K562 (cell line): Measurements from ENCODE around the gene CNBD2. TPM values are rescaled to one million over a fixed set of nuclear protein-coding genes. Genes with fewer than 3 reads are reported as not detected.

Experiments
- ATAC-seq: fragments of 200-7000 bp; cut with Tn5 transposase; 3 replicates; pipeline ENCODE4 v1.9.1; 2020; ENCODE audit warnings: moderate library complexity
- BruUV-seq: library from RNA; stranded (reverse); fragments of 400-500 nt; replicated peaks from 2 replicates; lab custom pipeline; 2021; lab: Mats Ljungman, UMichigan
- CTCF ChIA-PET: fragments of 300-600 bp; formaldehyde crosslinking; extraction: SDS; loops from one replicate; lab custom pipeline; 2021; ENCODE audit warnings: low intra/inter-chr PET ratio; lab: Yijun Ruan, JAX
- POLR2A ChIA-PET: fragments of 300-600, 350-650 bp; sonication (Branson Sonifier 250); formaldehyde crosslinking; extraction: SDS; loops from one replicate; lab custom pipeline; 2021; ENCODE audit warnings: antibody characterized with exemption, inconsistent platforms; lab: Yijun Ruan, JAX
- DNase-seq, 4 experiments: peaks; one replicate each; pipeline versions ENCODE4 v3.0.0 to v3.0.0-alpha.2; 2011 to 2018; ENCODE audit warnings: low spot score in 3 of 4, mixed read lengths in 3 of 4; ENCODE audit errors: extremely low read depth in 1 of 4
- FAIRE-seq: peaks from 2 replicates; lab custom pipeline; 2011; peaks lifted over from hg19 to GRCh38; lab: Jason Lieb, UNC
- H2AFZ ChIP-seq: 2 replicates; pipeline ENCODE4 v1.6.0; 2011; ENCODE audit warnings: low read depth, low read length, control low read depth, inconsistent platforms
- H3K27ac ChIP-seq: fragments of 200-600 bp; 3 replicates; pipeline ENCODE4 v1.8.0; 2011; ENCODE audit warnings: low read depth, mild to moderate bottlenecking, control low read depth, inconsistent platforms, low read length, moderate library complexity, mixed read lengths; ENCODE audit errors: extremely low read depth
- H3K27me3 ChIP-seq, 2 experiments: fragments of 300-600 bp in 1 of 2; 2 replicates in 1 of 2; 3 replicates in 1 of 2; pipeline versions ENCODE4 v1.6.0 to v1.8.0; 2011; ENCODE audit warnings: inconsistent platforms in 2 of 2, low read length in 2 of 2, mild to moderate bottlenecking in 1 of 2, mixed read lengths in 1 of 2, moderate library complexity in 1 of 2; ENCODE audit not compliant: control insufficient read depth in 2 of 2, insufficient read depth in 2 of 2
- H3K36me3 ChIP-seq: fragments of 300-600 bp; 3 replicates; pipeline ENCODE4 v1.8.0; 2011; ENCODE audit warnings: mild to moderate bottlenecking, low read length, inconsistent platforms; ENCODE audit not compliant: control insufficient read depth, insufficient read depth
- H3K4me1 ChIP-seq, 2 experiments: fragments of 200-600 bp in 1 of 2; replicated peaks in 1 of 2; 2 replicates in 1 of 2; 3 replicates in 1 of 2; pipeline versions ENCODE4 v1.5.1 to v1.8.0; 2011; ENCODE audit warnings: inconsistent platforms in 2 of 2, low read length in 2 of 2, mild to moderate bottlenecking in 1 of 2, mixed read lengths in 1 of 2, moderate library complexity in 1 of 2; ENCODE audit not compliant: control insufficient read depth in 2 of 2, insufficient read depth in 2 of 2
- H3K4me2 ChIP-seq: 2 replicates; pipeline ENCODE4 v1.6.1; 2011; ENCODE audit warnings: low read length, control low read depth, inconsistent platforms, mixed read lengths; ENCODE audit not compliant: insufficient read depth
- H3K4me3 ChIP-seq: fragments of 200-600 bp; sonication (generic), shearing (Covaris generic); 2 replicates; pipeline ENCODE4 v1.5.1; 2016; ENCODE audit warnings: control low read depth, inconsistent platforms
- H3K79me2 ChIP-seq: fragments of 200-600 bp; 3 replicates; pipeline ENCODE4 v1.8.0; 2011; ENCODE audit warnings: low read length, inconsistent platforms; ENCODE audit not compliant: control insufficient read depth, insufficient read depth
- H3K9ac ChIP-seq, 2 experiments: 2 replicates each; pipeline versions ENCODE4 v1.6.0 to v1.6.1; 2011; ENCODE audit warnings: low read depth in 2 of 2, low read length in 2 of 2, control low read depth in 1 of 2, inconsistent platforms in 1 of 2, mild to moderate bottlenecking in 1 of 2, mixed read lengths in 1 of 2; ENCODE audit not compliant: insufficient read depth in 1 of 2
- H3K9me1 ChIP-seq: one replicate; pipeline ENCODE4 v1.6.0; 2011; ENCODE audit warnings: inconsistent platforms, mild to moderate bottlenecking, low read length, moderate library complexity; ENCODE audit not compliant: control insufficient read depth, insufficient read depth
- H3K9me3 ChIP-seq: replicated peaks from 2 replicates; pipeline ENCODE4 v1.5.1; 2011; ENCODE audit warnings: low read depth, low read length, inconsistent platforms; ENCODE audit not compliant: control insufficient read depth, insufficient read depth
- H4K20me1 ChIP-seq: replicated peaks from 2 replicates; pipeline ENCODE4 v1.6.1; 2011; ENCODE audit warnings: low read length, inconsistent platforms, mixed read lengths; ENCODE audit not compliant: control insufficient read depth, insufficient read depth
- CBX5 ChIP-seq: IDR thresholded peaks from 2 replicates; pipeline ENCODE4 v1.6.1; 2014; ENCODE audit warnings: low read depth, borderline replicate concordance
- CHD4 ChIP-seq: fragments of 200-600 bp; sonication (generic); IDR thresholded peaks from 3 replicates; pipeline ENCODE4 v1.6.1; 2012; ENCODE audit warnings: low read depth, mild to moderate bottlenecking, mixed read lengths, low read length, inconsistent platforms; ENCODE audit not compliant: insufficient read depth, insufficient replicate concordance, poor library complexity, severe bottlenecking
- DLX4 ChIP-seq: fragments of 250-450 bp; sonication (Bioruptor Pico); IDR thresholded peaks from 2 replicates; pipeline ENCODE4 v1.6.1; 2021; ENCODE audit warnings: mild to moderate bottlenecking
- PBX2 ChIP-seq, 2 experiments: IDR thresholded peaks in 1 of 2; conservative IDR thresholded peaks in 1 of 2; 2 replicates each; pipeline ENCODE4 v1.6.1; 2016; ENCODE audit warnings: low read depth in 2 of 2, mild to moderate bottlenecking in 1 of 2, missing compliant biosample characterization in 1 of 2, missing genetic modification characterization in 1 of 2, moderate library complexity in 1 of 2
- SRSF3 ChIP-seq: fragments of 200-400 bp; formaldehyde crosslinking; IDR thresholded peaks from 2 replicates; pipeline ENCODE4 v1.6.1; 2016; ENCODE audit warnings: mild to moderate bottlenecking, low read length, moderate library complexity; ENCODE audit not compliant: insufficient read depth
- ZNF311 ChIP-seq: fragments of 250-450 bp; sonication (Bioruptor Pico); IDR thresholded peaks from 2 replicates; pipeline ENCODE4 v1.4.0; 2020; ENCODE audit warnings: mild to moderate bottlenecking, moderate library complexity
- ZNF778 ChIP-seq: fragments of 450-650 bp; formaldehyde crosslinking; IDR thresholded peaks from 2 replicates; pipeline ENCODE4 v1.4.0; 2020; ENCODE audit warnings: mild to moderate bottlenecking, moderate library complexity
- WGBS: fragments of 100-300 bp; shearing (Covaris generic); methylation state at CpG from one replicate; pipeline ENCODE4 v1.1.6; 2016; ENCODE audit warnings: low coverage, mixed read lengths; ENCODE audit not compliant: insufficient coverage; ENCODE audit errors: missing lambda C conversion rate; 5-methylcytosine and 5-hydroxymethylcytosine counted together
- in situ Hi-C: fragments of 300-500 bp; cut with MboI; formaldehyde crosslinking; loops from 4 replicates; pipeline ENCODE4 v1.15.0; 2018; ENCODE audit warnings: inconsistent platforms, mixed read lengths
- intact Hi-C: fragments of 100-400 bp; cut with micrococcal nuclease; formaldehyde crosslinking; loops from 2 replicates; pipeline ENCODE4 v1.14.2; 2022
- polyA plus RNA-seq, 8 experiments: library from polyadenylated mRNA; depleted of rRNA in 4 of 8; stranded (reverse) in 5 of 8; unstranded in 3 of 8; fragments of >200 nt; fragmentation: Nextera tagmentation in 2 of 8; fragmentation: Illumina TruSeq in 1 of 8; extraction: Ambion mirVana in 2 of 8; extraction: Trizol in 1 of 8; gene quantifications; 2 replicates each; pipeline versions ENCODE4 v1.2.1 to v1.2.3, GENCODE V29; 2011 to 2014; ENCODE audit warnings: inconsistent platforms in 1 of 8, missing spikeins in 1 of 8
- total RNA-seq, 7 experiments: library from RNA; depleted of rRNA in 6 of 7; stranded (reverse); fragments of >200 nt in 6 of 7; fragmentation: Illumina TruSeq in 2 of 7; extraction: Trizol in 2 of 7; gene quantifications; 2 replicates each; pipeline versions ENCODE4 v1.2.1 to v1.2.3, GENCODE V29; 2011 to 2021; ENCODE audit warnings: low replicate concordance in 1 of 7
- TF ChIP-seq, protein P1 (sequence below), 2 experiments: fragments of 450-650 bp in 1 of 2; sonication (generic) in 1 of 2; formaldehyde crosslinking in 1 of 2; IDR thresholded peaks; 2 replicates each; pipeline versions ENCODE4 v1.7.1 to v1.9.0; 2016 to 2022; ENCODE audit warnings: inconsistent platforms in 1 of 2, mild to moderate bottlenecking in 1 of 2, missing genetic modification reagents in 1 of 2

CNBD2 gene
- total and polyA plus RNA-seq, 9 of the 15 experiments (the other 6 are each of a cell fraction or from before 2014, with no cell fraction given): 3.2 to 17.5 (median 5.3) TPM

DNA sequence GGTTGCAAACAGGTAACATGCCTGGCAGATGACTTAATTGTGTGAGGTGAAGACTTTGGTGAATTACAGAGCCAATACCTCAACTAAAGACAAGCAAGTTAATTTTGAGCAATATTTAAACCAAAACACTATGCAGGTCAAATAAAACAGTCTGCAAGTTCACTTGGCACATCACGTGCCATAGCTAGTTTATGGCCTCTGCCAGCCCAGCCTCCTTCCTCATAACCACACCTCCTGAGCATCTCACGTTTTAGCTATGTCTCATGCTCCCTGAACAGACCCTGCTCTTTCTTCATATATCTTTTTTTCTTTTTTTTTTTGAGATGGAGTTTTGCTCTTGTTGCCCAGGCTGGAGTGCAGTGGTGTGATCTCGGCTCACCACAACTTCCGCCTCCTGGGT is 4.5 kb upstream of the CNBD2 start:
- no peaks in the 10 kb centered on the region for H3K9me1 ChIP-seq
- H3K4me1 ChIP-seq: peaks cover 0 to 7% of the 10 kb centered on the region in 2 experiments; a peak in 3 of 5 replicates
- H3K4me3 ChIP-seq: no peak overlapping the region
- H3K9me3 ChIP-seq: no peaks in the 10 kb centered on the region
- H3K27ac ChIP-seq: no peak overlapping the region
- no peak for ATAC-seq
- 28% methylated on average over 2 of the region's 4 CpGs for WGBS
- H3K4me2 ChIP-seq: no peak overlapping the region
- no peak overlapping the region for H2AFZ ChIP-seq
- no peaks in the 10 kb centered on the region for H3K27me3 ChIP-seq
- no peaks in the 10 kb centered on the region for H3K36me3 ChIP-seq
- H3K79me2 ChIP-seq: no peaks in the 10 kb centered on the region
- H4K20me1 ChIP-seq: no peaks in the 10 kb centered on the region
- ChIA-PET POLR2A (interaction anchor here (0.7 kb wide), 1 partner anchor 29 kb away, joined by 3 read pairs; no protein-coding TSS in a partner anchor), CTCF (no interaction called here)
- no peak for FAIRE-seq
- in situ Hi-C loops (no loop called here), intact Hi-C loops (no loop called here)
- DNase-seq: no peak
- no TSS peak for BruUV-seq
- no peak overlapping the region for H3K9ac ChIP-seq
- TF ChIP-seq SRSF3 (no peak), ZNF778 (no peak), CHD4 (no peak), CBX5 (no peak), ZNF311 (CRISPR knock-in tag) (no peak), DLX4 (CRISPR knock-in tag) (no peak), PBX2 (CRISPR knock-in tag; IDR thresholded peaks at IDR 0.05; ENCODE audit: low read depth) (no peak), PBX2 (tag; conservative IDR thresholded peaks at IDR 0.05; ENCODE audit: low read depth) (no peak)
- TF ChIP-seq, protein P1, sequence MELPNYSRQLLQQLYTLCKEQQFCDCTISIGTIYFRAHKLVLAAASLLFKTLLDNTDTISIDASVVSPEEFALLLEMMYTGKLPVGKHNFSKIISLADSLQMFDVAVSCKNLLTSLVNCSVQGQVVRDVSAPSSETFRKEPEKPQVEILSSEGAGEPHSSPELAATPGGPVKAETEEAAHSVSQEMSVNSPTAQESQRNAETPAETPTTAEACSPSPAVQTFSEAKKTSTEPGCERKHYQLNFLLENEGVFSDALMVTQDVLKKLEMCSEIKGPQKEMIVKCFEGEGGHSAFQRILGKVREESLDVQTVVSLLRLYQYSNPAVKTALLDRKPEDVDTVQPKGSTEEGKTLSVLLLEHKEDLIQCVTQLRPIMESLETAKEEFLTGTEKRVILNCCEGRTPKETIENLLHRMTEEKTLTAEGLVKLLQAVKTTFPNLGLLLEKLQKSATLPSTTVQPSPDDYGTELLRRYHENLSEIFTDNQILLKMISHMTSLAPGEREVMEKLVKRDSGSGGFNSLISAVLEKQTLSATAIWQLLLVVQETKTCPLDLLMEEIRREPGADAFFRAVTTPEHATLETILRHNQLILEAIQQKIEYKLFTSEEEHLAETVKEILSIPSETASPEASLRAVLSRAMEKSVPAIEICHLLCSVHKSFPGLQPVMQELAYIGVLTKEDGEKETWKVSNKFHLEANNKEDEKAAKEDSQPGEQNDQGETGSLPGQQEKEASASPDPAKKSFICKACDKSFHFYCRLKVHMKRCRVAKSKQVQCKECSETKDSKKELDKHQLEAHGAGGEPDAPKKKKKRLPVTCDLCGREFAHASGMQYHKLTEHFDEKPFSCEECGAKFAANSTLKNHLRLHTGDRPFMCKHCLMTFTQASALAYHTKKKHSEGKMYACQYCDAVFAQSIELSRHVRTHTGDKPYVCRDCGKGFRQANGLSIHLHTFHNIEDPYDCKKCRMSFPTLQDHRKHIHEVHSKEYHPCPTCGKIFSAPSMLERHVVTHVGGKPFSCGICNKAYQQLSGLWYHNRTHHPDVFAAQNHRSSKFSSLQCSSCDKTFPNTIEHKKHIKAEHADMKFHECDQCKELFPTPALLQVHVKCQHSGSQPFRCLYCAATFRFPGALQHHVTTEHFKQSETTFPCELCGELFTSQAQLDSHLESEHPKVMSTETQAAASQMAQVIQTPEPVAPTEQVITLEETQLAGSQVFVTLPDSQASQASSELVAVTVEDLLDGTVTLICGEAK (IDR thresholded peaks at IDR 0.05): no peak
- TF ChIP-seq, protein P1 (CRISPR knock-in tag; IDR thresholded peaks at IDR 0.05): no peak
